ENCODE data around the gene FTMT.
"Not testable (repeated sequence)": the region's sequence is repeated elsewhere in the genome, so short reads cannot be mapped to it uniquely, and the experiment has no call there.

DNA sequence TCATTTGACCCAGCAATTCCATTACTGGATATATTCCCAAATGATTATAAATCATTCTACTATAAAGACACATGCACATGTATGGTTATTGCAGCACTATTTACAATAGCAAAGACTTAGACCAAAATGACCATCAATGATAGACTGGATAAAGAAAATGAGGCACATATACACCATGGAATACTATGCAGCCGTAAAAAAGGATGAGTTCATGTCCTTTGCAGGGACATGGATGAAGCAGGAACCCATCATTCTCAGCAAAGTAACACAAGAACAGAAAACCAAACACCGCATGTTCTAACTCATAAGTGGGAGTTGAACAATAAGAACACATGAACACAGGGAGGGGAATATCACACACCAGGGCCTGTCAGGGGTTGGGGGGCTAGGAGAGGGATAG lies 46.4 kb upstream of the FTMT start:
- TF ChIP-seq, protein P1, sequence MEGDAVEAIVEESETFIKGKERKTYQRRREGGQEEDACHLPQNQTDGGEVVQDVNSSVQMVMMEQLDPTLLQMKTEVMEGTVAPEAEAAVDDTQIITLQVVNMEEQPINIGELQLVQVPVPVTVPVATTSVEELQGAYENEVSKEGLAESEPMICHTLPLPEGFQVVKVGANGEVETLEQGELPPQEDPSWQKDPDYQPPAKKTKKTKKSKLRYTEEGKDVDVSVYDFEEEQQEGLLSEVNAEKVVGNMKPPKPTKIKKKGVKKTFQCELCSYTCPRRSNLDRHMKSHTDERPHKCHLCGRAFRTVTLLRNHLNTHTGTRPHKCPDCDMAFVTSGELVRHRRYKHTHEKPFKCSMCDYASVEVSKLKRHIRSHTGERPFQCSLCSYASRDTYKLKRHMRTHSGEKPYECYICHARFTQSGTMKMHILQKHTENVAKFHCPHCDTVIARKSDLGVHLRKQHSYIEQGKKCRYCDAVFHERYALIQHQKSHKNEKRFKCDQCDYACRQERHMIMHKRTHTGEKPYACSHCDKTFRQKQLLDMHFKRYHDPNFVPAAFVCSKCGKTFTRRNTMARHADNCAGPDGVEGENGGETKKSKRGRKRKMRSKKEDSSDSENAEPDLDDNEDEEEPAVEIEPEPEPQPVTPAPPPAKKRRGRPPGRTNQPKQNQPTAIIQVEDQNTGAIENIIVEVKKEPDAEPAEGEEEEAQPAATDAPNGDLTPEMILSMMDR (IDR thresholded peaks at IDR 0.05; ENCODE audit: insufficient read depth, low read length) = not testable (repeated sequence)
- TF ChIP-seq, protein P2, sequence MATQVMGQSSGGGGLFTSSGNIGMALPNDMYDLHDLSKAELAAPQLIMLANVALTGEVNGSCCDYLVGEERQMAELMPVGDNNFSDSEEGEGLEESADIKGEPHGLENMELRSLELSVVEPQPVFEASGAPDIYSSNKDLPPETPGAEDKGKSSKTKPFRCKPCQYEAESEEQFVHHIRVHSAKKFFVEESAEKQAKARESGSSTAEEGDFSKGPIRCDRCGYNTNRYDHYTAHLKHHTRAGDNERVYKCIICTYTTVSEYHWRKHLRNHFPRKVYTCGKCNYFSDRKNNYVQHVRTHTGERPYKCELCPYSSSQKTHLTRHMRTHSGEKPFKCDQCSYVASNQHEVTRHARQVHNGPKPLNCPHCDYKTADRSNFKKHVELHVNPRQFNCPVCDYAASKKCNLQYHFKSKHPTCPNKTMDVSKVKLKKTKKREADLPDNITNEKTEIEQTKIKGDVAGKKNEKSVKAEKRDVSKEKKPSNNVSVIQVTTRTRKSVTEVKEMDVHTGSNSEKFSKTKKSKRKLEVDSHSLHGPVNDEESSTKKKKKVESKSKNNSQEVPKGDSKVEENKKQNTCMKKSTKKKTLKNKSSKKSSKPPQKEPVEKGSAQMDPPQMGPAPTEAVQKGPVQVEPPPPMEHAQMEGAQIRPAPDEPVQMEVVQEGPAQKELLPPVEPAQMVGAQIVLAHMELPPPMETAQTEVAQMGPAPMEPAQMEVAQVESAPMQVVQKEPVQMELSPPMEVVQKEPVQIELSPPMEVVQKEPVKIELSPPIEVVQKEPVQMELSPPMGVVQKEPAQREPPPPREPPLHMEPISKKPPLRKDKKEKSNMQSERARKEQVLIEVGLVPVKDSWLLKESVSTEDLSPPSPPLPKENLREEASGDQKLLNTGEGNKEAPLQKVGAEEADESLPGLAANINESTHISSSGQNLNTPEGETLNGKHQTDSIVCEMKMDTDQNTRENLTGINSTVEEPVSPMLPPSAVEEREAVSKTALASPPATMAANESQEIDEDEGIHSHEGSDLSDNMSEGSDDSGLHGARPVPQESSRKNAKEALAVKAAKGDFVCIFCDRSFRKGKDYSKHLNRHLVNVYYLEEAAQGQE (IDR thresholded peaks at IDR 0.05; ENCODE audit: insufficient replicate concordance, low read depth) = not testable (repeated sequence)
- TF ChIP-seq POLR2AphosphoS5 (IDR thresholded peaks at IDR 0.05; ENCODE audit: low read depth); GABPA (IDR thresholded peaks at IDR 0.05; ENCODE audit: low read depth); SPI1 (IDR thresholded peaks at IDR 0.05; ENCODE audit: borderline replicate concordance, low read depth): not testable (repeated sequence)
